ENCODE results near the gene HK2. TPM values are rescaled to one million over a fixed set of nuclear protein-coding genes. Genes with fewer than 3 reads are reported as not detected.
A peak's percentile ranks its signal among the peaks of the same experiment; 100 is the strongest.

Gene HK2
- total and polyA plus RNA-seq, 2 of the 4 experiments (the other 2 are of a cell fraction): 17.4 to 20.9 TPM

GRCh38 chr2:74867841-74868658 is 34.1 kb downstream of the HK2 start (continued):
- TF ChIP-seq USF2 (IDR thresholded peaks at IDR 0.05; ENCODE audit: low read depth, low read length): 0 out of 2 replicates have a peak, but pooled peaks have one; percentile 7

- Histone ChIP-seq H2AK5ac (ENCODE audit: low read depth, low read length) (no peak overlapping the region), H2AFZ (replicated peaks; ENCODE audit: low read length, poor library complexity) (no peak overlapping the region), H2BK15ac (ENCODE audit: low read depth, low read length) (no peak overlapping the region), H4K5ac (ENCODE audit: low read depth, low read length) (no peak overlapping the region), H3K4me1 (ENCODE audit: control insufficient read depth, insufficient read depth, low read length) (peaks cover 30% of the 10 kb centered on the region), H3K9me1 (ENCODE audit: insufficient read depth, low read length) (peaks cover 34% of the 10 kb centered on the region), H3K4me3 (ENCODE audit: insufficient read depth, low read depth, low read length) (no peak overlapping the region), H3K27ac (ENCODE audit: insufficient read depth, low read length) (no peak overlapping the region), H3K14ac (replicated peaks; ENCODE audit: low read depth, low read length) (no peak overlapping the region), H3K56ac (ENCODE audit: extremely low read depth, insufficient read depth, low read length) (no peak overlapping the region), H3K27me3 (ENCODE audit: control insufficient read depth, insufficient read depth, low read length) (no peaks in the 10 kb centered on the region), H4K91ac (ENCODE audit: insufficient read depth, low read depth, low read length) (no peak overlapping the region), H2BK120ac (ENCODE audit: low read depth, low read length) (no peak overlapping the region), H3K4me2 (ENCODE audit: low read depth, low read length) (no peak overlapping the region), H2AK9ac (replicated peaks; ENCODE audit: low read depth, low read length, poor library complexity) (no peak overlapping the region), H3K9me3 (ENCODE audit: control insufficient read depth, insufficient read depth, low read length) (no peaks in the 10 kb centered on the region), H4K20me1 (ENCODE audit: insufficient read depth, low read length) (peaks cover 47% of the 10 kb centered on the region), H3K36me3 (ENCODE audit: control insufficient read depth, insufficient read depth, low read length) (peaks cover 41% of the 10 kb centered on the region), H2BK20ac (ENCODE audit: low read depth, low read length) (no peak overlapping the region), H2BK5ac (ENCODE audit: low read depth, low read length, poor library complexity, severe bottlenecking) (no peak overlapping the region), H3K4ac (ENCODE audit: low read depth, low read length) (no peak overlapping the region), H3K23ac (ENCODE audit: low read depth, low read length) (no peak overlapping the region), H3K18ac (ENCODE audit: low read depth, low read length) (no peak overlapping the region), H3K79me1 (ENCODE audit: low read depth in 1 of 2, low read length in 2 of 2) (peaks cover 60 to 72% of the 10 kb centered on the region in 2 experiments), H4K8ac (ENCODE audit: low read depth in 2 of 2, low read length in 2 of 2) (no peak overlapping the region), H3K9ac (ENCODE audit: low read depth, low read length) (no peak overlapping the region)
- dilution Hi-C loops (cut with HindIII; ENCODE audit: low sequenced_read_pairs, unreplicated experiment) (no loop called here), in situ Hi-C loops (cut with MboI; ENCODE audit: low sequenced_read_pairs) (loop anchor here (25.0 kb wide), 1 partner anchor 382 kb away; the partner anchor contains the start of genes CCDC142, LBX2 and TTC31), intact Hi-C loops (cut with micrococcal nuclease) (no loop called here)
- ATAC-seq (ENCODE audit: low read depth): no peak
- no TSS peak for BruUV-seq (replicated peaks)
- DNase-seq: no peak
- TF ChIP-seq SMC3 (IDR thresholded peaks at IDR 0.05; ENCODE audit: low read depth, low read length): no peak
- TF ChIP-seq RFX5 (IDR thresholded peaks at IDR 0.05; ENCODE audit: low read depth, low read length): no peak
- no peak for TF ChIP-seq MAZ (IDR thresholded peaks at IDR 0.05; ENCODE audit: borderline replicate concordance, low read depth, low read length)
- no peak for TF ChIP-seq CHD1 (IDR thresholded peaks at IDR 0.05; ENCODE audit: low read depth, low read length)
- TF ChIP-seq FOS (IDR thresholded peaks at IDR 0.05; ENCODE audit: low read depth, low read length): no peak
- TF ChIP-seq RCOR1 (IDR thresholded peaks at IDR 0.05; ENCODE audit: insufficient replicate concordance, low read length): no peak
- TF ChIP-seq CEBPB (IDR thresholded peaks at IDR 0.05; ENCODE audit: low read depth, low read length): no peak
- TF ChIP-seq ELK1 (IDR thresholded peaks at IDR 0.05; ENCODE audit: borderline replicate concordance, low read depth, low read length): no peak
- ChIA-PET POLR2A (ENCODE audit: unreplicated experiment) (no interaction called here), CTCF (interaction anchor here (0.6 to 0.7 kb wide), 2 partner anchors 143 to 699 kb away, joined by 3 read pairs; no protein-coding TSS in a partner anchor)
- no CpG with 5 or more reads among the region's 6 CpGs for WGBS, 2 experiments (ENCODE audit: extremely low coverage in 2 of 2, insufficient read length in 1 of 2)
Measured at GRCh38 chr2:74869517-74869916, 35.6 kb downstream of the HK2 start.

Measured in IMR-90 (cell line).